Astrocyte (in vitro differentiated cells and primary cell): ENCODE results near the gene SLC6A12.

Experiments used
- CTCF ChIP-seq: IDR thresholded peaks from 2 replicates; pipeline ENCODE4 v1.5.1; 2011; ENCODE audit warnings: low read depth, mild to moderate bottlenecking, inconsistent platforms, low read length, moderate library complexity; ENCODE audit not compliant: insufficient read depth
- EZH2 ChIP-seq: IDR thresholded peaks from 2 replicates; pipeline ENCODE4 v1.6.1; 2012; ENCODE audit warnings: mild to moderate bottlenecking, low read length, inconsistent platforms; ENCODE audit not compliant: insufficient read depth

- no peak for TF ChIP-seq CTCF
- TF ChIP-seq EZH2 = no peak
These were observed 19.7 kb downstream of the SLC6A12 start for GRCh38 chr12:194276-194675.
